ENCODE results near the gene IL6. TPM values are rescaled to one million over a fixed set of nuclear protein-coding genes. Genes with fewer than 3 reads are reported as not detected.

IL6 gene
- total and polyA plus RNA-seq, 8 donors: 0.22 to 3.1 (median 0.54) TPM

- Histone ChIP-seq H3K27me3 (no peaks in the 10 kb centered on the region), H3K36me3 (no peaks in the 10 kb centered on the region), H3K27ac (no peak overlapping the region), H3K4me3 (no peak overlapping the region), H3K4me1 (no peaks in the 10 kb centered on the region), H3K9me3 (no peaks in the 10 kb centered on the region)
- FAIRE-seq (no peak), ATAC-seq (no peak), DNase-seq (no peak)
- no peak for TF ChIP-seq CTCF (IDR thresholded peaks at IDR 0.05)
- 92 to 95% methylated on average over 2 of the region's 2 CpGs for WGBS, 2 donors
- intact Hi-C loops (cut with DNase I): no loop called here
These were observed 31.6 kb downstream of the IL6 start for GRCh38 chr7:22758576-22758975.

GRCh38 chr7:22759721-22760120 lies 32.7 kb downstream of the IL6 start:
- DNase-seq (no peak), FAIRE-seq (no peak), ATAC-seq (no peak)
- intact Hi-C loops (cut with DNase I): no loop called here
- H3K4me1 ChIP-seq: no peaks in the 10 kb centered on the region
- TF ChIP-seq CTCF (IDR thresholded peaks at IDR 0.05): no peak
- H3K36me3 ChIP-seq: no peaks in the 10 kb centered on the region
- H3K4me3 ChIP-seq: no peak overlapping the region
- no peak overlapping the region for H3K27ac ChIP-seq
- no peaks in the 10 kb centered on the region for H3K9me3 ChIP-seq
- no peaks in the 10 kb centered on the region for H3K27me3 ChIP-seq

- no peak for ATAC-seq
- no peaks in the 10 kb centered on the region for H3K9me3 ChIP-seq
- no peak for FAIRE-seq
- H3K36me3 ChIP-seq: no peaks in the 10 kb centered on the region
- no peak overlapping the region for H3K27ac ChIP-seq
- H3K27me3 ChIP-seq: no peaks in the 10 kb centered on the region
- intact Hi-C loops (cut with DNase I): no loop called here
- H3K4me1 ChIP-seq: no peaks in the 10 kb centered on the region
- DNase-seq: no peak
- TF ChIP-seq CTCF (IDR thresholded peaks at IDR 0.05): no peak
- whole genome bisulfite sequencing, 2 donors: 55 to 69% methylated on average over 3 of the region's 3 CpGs
- H3K4me3 ChIP-seq: no peak overlapping the region
These were observed 35.9 kb downstream of the IL6 start for GRCh38 chr7:22762866-22763265.

GRCh38 chr7:22765609-22766008 lies 38.6 kb downstream of the IL6 start:
- Histone ChIP-seq H3K36me3 (no peaks in the 10 kb centered on the region), H3K27ac (no peak overlapping the region), H3K9me3 (no peaks in the 10 kb centered on the region), H3K27me3 (no peaks in the 10 kb centered on the region), H3K4me3 (no peak overlapping the region), H3K4me1 (no peaks in the 10 kb centered on the region)
- intact Hi-C loops (cut with DNase I): no loop called here
- no peak for ATAC-seq
- TF ChIP-seq CTCF (IDR thresholded peaks at IDR 0.05): no peak
- DNase-seq: no peak
- no peak for FAIRE-seq
- 59 to 75% methylated on average over 4 of the region's 4 CpGs for WGBS, 2 donors

GRCh38 chr7:22771194-22771871 lies 44.3 kb downstream of the IL6 start:
- ATAC-seq (no peak), FAIRE-seq (no peak), DNase-seq (no peak)
- TF ChIP-seq CTCF (IDR thresholded peaks at IDR 0.05): no peak
- no peaks in the 10 kb centered on the region for H3K36me3 ChIP-seq
- H3K4me3 ChIP-seq: no peak overlapping the region
- H3K27ac ChIP-seq: no peak overlapping the region
- WGBS, 2 donors: 83 to 88% methylated on average over 1 of the region's 1 CpG
- intact Hi-C loops (cut with DNase I): no loop called here
- H3K9me3 ChIP-seq: no peaks in the 10 kb centered on the region
- H3K4me1 ChIP-seq: no peaks in the 10 kb centered on the region
- H3K27me3 ChIP-seq: no peaks in the 10 kb centered on the region
